HG03442 (cell line): ENCODE results near the gene SAMD1.
"Not testable (repeated sequence)": the region's sequence is repeated elsewhere in the genome, so short reads cannot be mapped to it uniquely, and the experiment has no call there.

Experiments used
- ATAC-seq: cut with Tn5 transposase; IDR thresholded peaks from one replicate; pipeline ENCODE4 v1.9.1; 2021; ENCODE audit warnings: mild to moderate bottlenecking, moderate library complexity; ENCODE audit not compliant: unreplicated experiment

SAMD1 gene

DNA sequence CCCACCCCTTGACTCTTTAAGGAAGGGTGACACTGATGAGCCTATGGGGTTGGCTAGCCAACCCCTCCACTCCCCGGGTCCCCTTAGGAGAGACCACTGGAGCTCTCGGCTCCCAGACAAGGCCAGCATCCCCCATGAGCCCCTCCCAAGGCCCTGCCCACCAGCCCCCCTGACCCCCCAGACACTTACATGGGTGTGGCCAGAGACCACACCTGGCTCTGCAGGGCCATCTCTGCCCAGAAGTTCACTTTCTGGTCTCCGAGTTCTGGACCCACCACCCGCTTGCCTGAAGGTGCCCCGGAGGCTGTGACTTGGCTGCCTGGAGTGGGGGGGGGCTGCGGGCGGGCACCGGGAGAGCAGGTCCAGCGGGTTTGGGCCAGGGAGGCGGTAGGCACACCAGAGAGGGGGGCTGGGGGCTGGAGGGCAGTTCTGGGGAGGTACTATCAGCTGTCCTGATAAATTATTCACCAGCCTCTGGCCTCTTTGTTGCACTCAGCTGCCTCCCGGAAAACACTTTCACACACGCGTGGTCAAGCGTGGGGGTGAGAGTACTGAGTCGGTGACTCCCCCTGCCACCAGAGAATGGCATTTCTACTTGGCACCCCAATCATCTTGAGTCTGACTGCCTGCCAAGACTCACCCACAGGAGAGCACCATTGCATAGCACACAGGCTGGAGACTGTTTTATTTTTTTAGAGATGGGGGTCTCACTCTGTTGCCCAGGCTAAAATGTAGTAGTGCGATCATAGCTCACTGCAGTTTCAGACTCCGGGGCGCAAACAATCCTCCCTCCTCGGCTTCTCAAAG is 28.6 kb downstream of the SAMD1 start, which contains the start of gene PALM3:
PALM3 (minus strand) TSS at position 326 of the 807 bp plus-strand sequence; CDS start at position 230, 96 bp downstream.
- ATAC-seq: no peak

DNA sequence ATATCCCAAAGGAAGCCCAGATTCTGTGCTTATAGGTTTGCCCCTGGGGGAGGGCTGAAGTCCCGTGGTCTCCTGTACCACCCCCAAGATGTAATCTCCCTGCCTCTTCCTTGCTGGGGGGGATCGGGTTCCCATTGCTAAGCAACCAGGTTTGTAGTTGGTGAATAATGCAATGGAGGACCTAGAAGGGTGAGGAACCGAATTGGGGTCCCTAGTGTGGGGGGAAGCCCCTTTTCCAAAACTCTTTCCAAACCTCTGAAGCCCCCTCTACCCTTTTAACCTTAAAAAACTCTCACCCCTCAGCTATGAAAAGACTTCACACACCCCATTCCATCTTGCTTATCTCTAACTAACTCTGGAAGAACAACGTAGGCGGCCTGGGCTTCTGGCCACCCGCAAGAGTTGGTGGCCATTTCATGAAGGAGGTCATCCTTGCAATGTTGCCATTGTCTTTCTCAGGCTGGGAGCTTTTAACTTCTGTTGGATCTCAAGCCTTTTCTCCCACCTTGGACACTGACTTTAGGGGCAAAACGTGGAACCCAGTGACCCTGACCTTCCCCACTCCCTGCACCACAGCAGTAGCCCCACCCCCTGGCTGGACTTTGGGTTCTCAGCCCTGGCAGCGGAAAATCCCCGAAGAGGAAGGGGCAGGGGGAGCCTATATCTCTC is 29.3 kb downstream of the SAMD1 start:
- no peak for ATAC-seq

DNA sequence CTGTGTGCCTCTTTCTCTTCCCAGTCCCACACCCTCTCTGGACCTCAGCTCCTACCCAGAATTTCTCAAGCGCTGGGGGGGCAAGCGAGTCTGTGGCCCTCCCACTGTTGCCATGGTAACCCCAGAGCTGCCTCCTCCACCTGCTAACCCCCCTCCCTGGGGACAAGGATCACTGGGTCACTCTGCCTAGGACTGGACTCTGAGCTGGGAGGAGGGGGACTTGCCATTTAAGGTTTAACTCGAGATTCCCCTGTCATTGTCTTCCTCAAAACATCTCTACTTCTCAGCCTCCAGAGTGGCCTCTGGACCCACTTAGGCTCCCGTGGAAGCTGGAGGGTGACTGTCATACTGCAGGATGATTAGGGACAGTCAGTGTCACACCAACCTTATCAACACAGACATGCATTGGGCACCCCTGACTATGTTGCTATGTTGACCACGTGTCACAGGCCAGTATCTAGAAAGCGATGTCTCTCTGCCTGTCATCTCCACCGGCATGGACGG is 30.8 kb downstream of the SAMD1 start:
- ATAC-seq: no peak

DNA sequence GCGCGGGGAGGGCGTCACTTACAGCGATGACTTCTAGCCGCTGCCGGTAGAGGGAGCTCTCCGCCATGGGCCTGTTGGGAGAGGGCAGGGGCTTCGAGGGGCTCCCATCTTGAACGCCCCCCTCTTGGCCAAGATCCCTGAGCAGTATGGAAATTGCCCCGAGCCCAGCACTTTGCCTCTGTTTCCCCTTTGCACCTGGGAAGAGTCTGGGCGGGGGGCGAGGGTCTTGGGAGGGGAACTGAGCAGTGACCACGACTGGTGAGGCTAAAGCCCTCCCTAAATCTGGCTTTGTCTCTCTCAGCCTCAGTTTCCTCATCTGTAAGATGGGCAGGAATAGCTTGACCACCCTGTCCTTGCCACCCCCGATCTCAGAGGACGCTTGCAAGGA is 31.5 kb downstream of the SAMD1 start:
- ATAC-seq: no peak

DNA sequence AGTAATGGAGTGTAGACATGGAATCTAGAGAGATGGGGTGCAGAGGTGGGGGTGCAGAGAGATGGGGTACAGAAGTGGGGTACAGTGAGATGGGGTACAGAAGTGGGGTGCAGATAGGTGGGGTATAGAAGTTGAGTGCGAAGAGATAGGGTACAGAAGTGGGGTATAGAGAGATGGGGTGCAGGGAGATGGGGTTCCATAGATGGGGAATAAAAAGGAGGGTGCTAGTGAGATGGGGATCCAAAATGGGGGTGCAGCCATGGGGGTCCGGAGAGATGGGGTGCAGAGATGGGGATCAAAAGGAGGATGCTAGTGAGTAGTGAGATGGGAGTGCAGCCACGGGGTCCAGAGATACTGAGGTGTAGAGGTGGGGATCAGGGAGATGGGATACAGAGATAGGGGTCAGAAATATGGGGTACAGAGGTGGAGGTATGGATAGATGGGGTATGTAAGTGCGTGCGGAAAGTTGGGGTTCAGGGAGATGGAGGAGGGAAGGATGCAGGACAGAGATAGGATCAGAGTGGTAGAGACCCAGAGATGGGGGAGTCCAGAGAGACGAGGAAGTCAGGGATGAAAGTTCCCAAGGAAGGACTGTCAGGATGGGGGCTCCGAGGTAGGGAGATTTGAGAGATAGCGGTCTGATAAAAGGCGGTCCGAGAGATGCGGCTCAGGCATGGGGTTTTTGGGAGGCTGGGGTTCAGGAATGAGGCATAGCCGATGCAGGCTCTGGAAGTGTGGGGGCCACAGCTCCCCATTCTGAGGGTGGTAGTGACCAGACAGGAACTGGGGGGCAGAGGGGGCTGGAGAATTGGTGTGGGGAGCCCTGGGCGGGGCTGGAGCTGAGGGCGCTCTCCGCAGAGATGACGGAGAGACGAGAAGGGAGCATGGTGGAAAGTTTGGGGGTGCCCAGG is 32.1 kb downstream of the SAMD1 start:
- no peak for ATAC-seq

DNA sequence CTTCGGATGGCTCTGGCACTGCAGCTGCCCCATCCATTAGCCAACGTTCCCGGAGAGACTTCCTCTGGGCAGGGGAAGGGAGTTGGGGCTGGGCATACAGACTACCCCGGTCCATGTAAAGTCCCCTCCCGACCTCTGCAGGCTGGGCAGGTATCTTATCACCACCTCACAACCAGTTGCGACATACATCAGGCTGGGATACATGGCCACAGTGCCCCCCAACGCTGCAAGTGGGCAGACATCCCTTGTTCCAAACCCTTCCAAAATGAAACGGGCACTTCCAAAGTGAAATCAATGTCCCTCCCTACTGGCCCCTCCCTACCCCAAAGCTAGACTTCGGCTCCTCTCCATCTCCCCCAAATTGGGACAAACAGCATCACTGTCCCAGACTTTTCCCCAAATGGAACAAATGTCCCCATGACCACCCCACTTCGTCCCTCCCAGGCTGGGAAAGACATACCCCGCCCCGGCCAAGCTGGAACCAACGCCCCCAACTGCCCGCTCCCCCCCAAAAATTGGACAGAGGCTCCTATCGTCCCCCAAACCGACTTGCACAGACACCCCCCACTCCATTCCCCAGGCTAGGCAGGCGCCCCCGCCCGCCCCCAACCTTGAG is 33.7 kb downstream of the SAMD1 start:
- no peak for ATAC-seq

DNA sequence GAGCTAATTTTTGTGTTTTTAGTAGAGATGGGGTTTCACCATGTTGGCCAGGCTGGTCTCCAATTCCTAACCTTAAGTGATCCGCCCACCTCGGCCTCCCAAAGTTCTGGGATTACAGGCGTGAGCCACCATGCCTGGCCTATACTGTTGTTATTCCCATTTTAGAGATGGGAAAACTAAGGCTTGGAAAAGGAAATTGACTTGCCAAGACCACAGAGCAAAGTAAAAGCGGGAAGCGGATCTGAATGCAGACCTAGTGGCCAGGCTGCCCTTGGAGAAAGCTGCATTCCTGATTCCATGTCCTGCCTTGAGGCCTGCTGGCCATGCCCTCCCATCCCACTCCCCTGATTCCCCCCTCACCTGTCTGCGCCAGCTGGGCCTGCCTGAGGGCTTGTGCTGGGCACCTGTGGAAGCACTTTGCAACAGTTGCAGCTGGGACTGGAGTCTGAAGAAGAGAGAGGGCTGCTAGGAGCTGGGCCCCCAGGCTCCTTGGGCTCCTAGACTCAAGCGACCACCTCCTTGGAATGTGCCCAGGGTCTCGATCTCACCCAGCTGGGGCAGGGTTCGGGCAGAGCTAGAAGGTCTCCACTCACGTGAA is 34.4 kb downstream of the SAMD1 start:
- ATAC-seq: no peak

DNA sequence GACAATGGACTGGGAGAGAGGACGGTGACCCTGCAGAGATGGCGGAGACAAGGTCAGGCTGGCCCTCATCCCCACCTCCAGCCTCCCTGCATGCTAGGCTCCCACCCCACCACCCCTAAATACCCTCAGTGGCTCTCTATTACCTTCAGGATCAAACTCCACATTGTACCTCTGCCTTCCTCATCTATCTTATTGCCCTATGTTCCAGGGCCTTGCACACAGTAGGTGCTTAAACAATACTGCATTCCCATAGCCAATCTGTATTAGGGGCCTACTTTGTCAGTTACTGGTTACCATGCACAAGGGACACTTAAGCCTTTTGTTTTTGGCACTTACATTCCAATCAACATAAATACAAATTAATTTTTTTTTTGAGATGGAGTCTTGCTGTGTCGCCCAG is 35.2 kb downstream of the SAMD1 start:
- no peak for ATAC-seq

DNA sequence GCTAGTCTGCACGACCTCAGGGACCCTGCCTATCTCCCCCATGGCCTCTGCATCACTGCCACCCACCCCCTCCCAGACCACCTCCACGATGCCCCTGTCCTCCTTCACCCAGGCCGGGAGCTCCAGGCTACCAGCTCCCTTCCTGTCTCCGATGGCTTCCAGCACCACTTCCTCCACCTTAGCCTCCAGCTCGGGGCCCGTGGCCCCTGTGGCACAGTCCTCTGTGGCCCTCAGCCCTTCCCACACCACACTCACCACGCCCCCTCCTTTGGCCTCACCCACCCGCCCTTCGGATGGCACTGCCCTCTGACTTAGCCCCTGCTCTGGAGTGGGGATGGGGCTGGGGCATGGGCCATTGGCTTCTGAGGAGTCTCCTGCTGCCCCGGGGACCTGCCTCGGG is 35.8 kb downstream of the SAMD1 start:
- no peak for ATAC-seq

DNA sequence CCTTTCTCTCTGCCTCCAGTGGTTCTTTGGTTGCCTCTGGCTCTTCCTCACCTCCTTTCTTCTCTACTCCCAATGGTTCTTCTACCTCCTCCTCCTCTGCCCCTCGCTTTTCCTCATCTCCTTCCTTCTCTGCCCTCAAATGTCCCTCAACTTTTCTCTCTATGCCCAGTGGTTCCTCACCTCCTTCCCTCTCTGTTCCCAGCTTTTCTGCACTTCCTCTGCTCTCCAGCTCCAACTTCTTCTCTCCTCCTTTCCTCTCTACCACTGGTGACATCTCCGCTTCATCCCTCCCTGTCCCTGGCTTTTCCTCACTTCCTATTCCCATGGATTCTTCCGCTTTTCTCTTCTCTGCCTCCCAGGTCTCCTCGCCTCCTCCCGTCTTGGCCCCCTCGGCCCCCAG is 36.5 kb downstream of the SAMD1 start:
- no peak for ATAC-seq

DNA sequence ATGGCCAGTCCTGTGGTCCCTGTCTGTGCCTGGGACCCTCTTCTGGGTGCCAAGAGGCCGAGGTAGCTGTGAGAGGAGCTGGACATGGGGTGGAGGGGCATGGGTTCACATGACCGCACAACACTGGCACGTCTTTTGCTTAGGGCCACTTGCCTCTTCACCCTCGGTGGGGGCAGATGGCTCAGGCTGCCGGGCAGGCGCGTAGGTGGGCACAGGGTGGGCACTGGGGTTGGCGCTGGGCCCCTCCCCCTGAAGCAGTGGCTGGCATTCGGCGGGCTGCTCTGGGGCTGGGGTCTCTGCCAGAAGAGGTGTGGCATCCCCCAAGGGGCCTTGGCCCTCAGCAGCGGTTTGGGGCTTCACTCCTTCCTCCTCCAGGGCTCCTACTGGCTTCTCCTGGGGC is 37.1 kb downstream of the SAMD1 start:
- no peak for ATAC-seq

DNA sequence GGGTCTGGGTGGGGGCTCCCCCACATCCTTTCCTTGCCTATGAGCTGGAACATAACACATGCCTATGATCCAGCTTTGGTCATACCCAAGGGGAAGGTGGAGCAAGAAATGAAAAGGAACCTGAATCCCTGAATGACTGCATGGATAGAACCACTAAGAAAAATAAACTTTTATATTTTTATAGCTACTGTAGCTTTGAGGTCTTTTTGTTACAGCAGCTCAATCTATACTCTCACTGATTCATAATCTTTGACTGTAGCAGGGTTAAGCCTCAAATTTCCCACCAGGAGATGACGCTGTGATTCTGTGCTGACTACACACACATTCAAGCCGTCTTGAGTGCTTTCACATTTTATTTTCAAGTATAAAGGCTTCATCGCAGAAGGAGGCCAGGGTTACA is 37.5 kb downstream of the SAMD1 start:
- ATAC-seq: no peak

DNA sequence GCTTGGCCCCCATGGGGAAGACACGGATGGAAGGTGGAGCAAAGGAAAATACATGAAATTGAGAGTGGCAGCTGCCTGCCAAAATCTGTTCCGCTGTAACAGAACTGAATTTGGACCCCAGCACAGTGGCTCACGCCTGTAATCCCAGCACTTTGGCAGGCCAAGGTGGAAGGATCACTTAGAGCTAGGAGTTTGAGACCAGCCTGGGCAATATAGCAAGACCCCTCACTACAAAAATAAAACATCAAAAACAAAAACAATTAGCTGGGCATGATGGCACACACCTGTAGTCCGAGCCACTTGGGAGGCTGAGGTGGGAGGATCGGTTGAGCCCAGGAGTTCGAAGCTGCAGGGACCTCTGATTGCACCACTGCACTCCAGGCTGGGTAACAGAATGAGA is 38.1 kb downstream of the SAMD1 start:
- ATAC-seq: no peak

DNA sequence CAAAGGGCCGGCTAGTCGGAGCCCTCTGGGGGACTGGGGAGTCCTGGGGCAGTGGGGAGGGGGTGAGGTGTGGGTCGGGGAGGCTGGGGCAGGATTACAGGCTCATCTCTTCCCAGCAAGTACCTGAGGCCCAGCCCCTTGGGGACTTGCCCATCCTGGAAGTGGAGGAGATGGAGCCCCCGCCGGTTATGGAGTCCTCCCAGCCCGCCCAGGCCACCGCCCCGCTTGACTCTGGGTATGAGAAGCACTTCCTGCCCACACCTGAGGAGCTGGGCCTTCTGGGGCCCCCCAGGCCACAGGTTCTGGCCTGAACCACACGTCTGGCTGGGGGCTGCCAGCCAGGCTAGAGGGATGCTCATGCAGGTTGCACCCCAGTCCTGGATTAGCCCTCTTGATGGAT is 38.6 kb downstream of the SAMD1 start:
- ATAC-seq: no peak

DNA sequence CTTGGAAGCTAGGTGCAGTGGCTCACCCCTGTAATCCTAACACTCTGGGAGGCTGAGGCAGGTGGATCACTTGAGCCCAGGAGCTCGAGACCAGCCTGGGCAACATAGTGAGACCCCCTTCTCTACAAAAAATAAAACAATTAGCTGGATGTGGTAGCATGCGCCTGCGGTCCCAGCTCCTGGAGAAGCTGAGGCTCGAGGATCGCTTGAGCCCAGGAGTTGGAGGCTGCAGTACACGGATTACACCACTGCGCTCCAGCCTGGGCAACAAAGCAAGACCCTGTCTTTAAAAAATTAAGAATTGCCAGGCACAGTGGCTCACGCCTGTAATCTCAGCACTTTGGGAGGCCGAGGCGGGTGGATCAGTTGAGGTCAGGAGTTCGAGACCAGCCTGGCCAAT is 39.6 kb downstream of the SAMD1 start:
- ATAC-seq: not testable (repeated sequence)

DNA sequence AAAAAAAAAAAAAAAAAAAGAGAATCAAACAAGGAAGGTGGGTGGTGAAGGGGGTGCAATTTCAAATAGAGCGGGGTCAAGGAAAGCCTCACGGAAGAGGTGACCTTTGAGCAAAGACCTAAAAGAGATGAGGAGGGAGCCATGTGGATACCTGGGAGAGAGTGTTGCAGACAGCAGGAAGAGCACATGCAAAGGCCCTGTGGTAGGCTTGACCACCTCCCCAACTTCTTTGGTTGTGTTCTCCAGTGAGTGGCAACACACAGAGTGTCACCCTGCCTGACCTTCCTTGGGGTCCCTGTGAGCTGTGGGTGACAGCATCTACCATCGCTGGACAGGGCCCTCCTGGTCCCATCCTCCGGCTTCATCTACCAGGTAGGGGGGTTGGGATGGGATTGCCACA is 40.0 kb downstream of the SAMD1 start:
- no peak for ATAC-seq

DNA sequence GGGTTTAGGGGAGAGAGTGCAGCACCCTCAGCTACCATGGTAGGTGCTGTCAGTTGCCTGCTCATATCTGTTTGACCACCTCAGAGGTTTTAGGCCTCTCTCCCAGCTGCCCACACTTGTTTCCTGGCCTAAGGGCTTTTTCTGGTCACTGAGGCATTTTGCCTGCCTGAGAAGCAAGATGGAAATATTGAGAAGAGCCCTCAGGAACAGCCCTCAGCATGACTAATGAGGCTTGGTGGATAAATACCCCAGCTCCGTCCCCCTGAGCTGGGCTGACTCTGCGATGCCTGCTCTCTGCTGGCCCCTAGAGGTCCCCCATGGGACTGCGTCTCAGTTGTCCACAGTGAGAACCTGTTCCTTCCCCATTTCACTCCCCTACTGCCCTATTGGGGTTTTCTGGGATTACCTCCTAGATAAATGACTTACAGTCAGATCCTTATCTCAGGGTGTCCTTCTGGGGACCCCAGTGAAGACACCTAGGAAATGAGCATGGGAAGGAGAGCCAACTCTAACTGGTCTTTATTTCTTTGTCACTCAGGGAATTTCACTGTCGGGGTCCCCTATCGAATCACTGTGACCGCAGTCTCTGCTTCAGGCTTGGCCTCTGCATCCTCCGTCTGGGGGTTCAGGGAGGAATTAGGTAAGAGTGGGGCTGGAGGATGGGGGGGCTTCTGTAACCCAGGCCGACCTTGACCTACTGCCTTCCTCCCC is 42.0 kb downstream of the SAMD1 start:
- no peak for ATAC-seq

DNA sequence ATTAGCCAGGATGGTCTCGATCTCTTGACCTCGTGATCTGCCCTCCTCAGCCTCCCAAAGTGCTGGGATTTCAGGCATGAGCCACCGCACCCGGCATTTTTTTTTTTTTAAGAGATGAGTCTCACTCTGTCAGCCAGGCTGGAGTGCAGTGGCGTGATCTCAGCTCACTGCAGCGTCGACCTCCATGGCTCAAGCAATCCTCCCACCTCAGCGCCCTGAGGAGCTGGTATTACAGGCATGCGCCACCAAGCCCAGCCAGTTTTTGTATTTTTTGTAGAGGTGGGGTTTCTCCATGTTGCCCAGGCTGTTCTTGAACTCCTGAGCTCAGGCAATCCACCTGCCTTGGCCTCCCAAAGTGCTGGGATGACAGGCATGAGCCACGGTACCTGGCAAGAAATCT is 42.7 kb downstream of the SAMD1 start:
- ATAC-seq: not testable (repeated sequence)

DNA sequence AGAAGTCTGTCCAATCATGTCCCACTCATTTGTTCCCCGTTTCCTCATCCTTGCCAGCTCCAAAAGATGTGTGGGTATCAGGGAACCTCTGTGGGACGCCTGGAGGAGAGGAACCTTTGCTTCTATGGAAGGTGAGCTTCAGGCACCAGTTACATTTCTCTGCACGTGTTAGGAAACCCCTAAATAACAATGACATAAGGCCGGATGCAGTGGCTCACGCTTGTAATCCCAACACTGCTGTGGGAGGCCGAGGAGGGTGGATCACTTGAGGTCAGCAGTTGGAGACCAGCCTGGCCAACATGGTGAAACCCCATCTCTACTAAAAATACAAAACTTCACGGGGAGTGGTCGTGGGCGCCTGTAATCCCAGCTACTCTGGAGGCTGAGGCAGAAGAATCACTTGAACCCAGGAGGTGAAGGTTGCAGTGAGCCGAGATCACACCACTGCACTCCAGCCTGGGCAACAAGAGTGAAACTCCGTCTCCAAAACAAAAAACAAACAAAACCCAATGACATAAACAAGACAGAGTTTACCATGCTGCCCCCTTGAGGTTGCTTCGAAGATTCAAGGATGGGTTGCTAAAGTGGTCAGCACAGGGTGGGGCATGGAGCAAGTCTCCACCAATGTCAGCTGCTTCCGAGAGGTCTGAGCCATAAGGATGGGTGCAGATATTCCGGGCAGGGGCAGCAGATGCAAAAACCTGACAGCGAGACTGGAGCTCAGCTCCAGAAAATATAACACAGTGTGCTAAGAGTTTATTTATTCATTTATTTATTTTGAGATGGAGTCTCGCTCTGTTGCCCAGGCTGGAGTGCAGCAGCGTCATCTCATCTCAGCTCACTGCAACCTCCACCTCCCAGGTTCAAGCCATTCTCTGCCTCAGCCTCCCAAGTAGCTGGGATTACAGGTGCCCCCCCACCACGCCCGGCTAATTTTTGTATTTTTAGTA is 47.6 kb downstream of the SAMD1 start:
- not testable (repeated sequence) for ATAC-seq
